Measurements from ENCODE around the gene RFNG.

RFNG gene

GRCh38 chr17:81998691-81999438, 52.7 kb downstream of the RFNG start:
- DNase-seq: no peak

DNA sequence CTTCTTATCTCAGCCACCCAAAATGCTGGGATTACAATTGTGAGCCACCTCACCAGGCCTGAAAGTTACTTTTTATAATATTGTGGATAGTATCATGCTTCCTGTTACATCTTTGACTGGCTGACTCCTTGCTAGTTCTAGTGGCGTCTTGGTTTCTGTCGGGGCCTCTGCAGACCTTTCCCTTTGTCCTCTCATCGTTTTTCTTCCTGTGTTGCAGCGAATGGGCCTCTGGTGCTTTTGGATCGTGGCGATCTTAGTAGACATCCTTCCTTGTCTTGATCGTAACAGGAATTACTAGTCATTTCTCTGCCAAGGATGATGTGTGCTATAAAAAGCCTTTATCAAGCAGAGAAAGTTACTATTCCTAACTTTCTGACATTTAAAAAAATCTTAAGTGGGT, 53.4 kb downstream of the RFNG start:
- no peak for DNase-seq
